CD14-positive monocyte (primary cell): ENCODE measurements around the gene EGFLAM. TPM values are rescaled to one million over a fixed set of nuclear protein-coding genes. Genes with fewer than 3 reads are reported as not detected.

Experiments
- DNase-seq, 3 donors: peaks; one replicate each; pipeline ENCODE4 v3.0.0-alpha.2; 2011 to 2022
- H2AFZ ChIP-seq: 2 replicates; pipeline ENCODE4 v1.6.0; 2012; ENCODE audit warnings: mild to moderate bottlenecking, low read depth, low read length, inconsistent platforms; ENCODE audit not compliant: insufficient read depth, poor library complexity, severe bottlenecking
- H3K27ac ChIP-seq, 2 donors: 1 replicate in 1 of 2; 2 replicates in 1 of 2; pipeline ENCODE4 v1.5.1; 2012 to 2013; ENCODE audit warnings: low read length in 2 of 2, control low read depth in 1 of 2, inconsistent platforms in 1 of 2, low read depth in 1 of 2, mild to moderate bottlenecking in 1 of 2
- H3K27me3 ChIP-seq, 2 donors: one replicate each; pipeline versions ENCODE4 v1.6.0 to v1.6.1; 2011 to 2013; ENCODE audit warnings: low read length in 2 of 2; ENCODE audit not compliant: control insufficient read depth in 2 of 2, insufficient read depth in 2 of 2
- H3K36me3 ChIP-seq, 2 donors: replicated peaks in 1 of 2; 1 replicate in 1 of 2; 2 replicates in 1 of 2; pipeline versions ENCODE4 v1.5.1 to v1.6.1; 2012 to 2013; ENCODE audit warnings: low read length in 2 of 2, control low read depth in 1 of 2, inconsistent platforms in 1 of 2, mild to moderate bottlenecking in 1 of 2; ENCODE audit not compliant: insufficient read depth in 2 of 2, control insufficient read depth in 1 of 2
- H3K4me1 ChIP-seq, 2 donors: 1 replicate in 1 of 2; 2 replicates in 1 of 2; pipeline versions ENCODE4 v1.5.1 to v1.6.1; 2012 to 2013; ENCODE audit warnings: low read length in 2 of 2, control low read depth in 1 of 2, inconsistent platforms in 1 of 2, mild to moderate bottlenecking in 1 of 2, moderate library complexity in 1 of 2; ENCODE audit not compliant: insufficient read depth in 2 of 2, control insufficient read depth in 1 of 2
- H3K4me2 ChIP-seq: replicated peaks from 2 replicates; pipeline ENCODE3; 2012; ENCODE audit warnings: low read length, moderate library complexity, mild to moderate bottlenecking; ENCODE audit not compliant: poor library complexity, severe bottlenecking; ENCODE audit errors: extremely low read depth
- H3K4me3 ChIP-seq, 3 experiments: fragments of 200-600 bp in 1 of 3; sonication (generic) in 1 of 3; replicated peaks in 1 of 3; 1 replicate in 2 of 3; 2 replicates in 1 of 3; pipeline ENCODE4 v1.5.1; 2011 to 2013; ENCODE audit warnings: low read length in 3 of 3, mild to moderate bottlenecking in 3 of 3, control low read depth in 2 of 3, low read depth in 2 of 3, inconsistent platforms in 1 of 3, moderate library complexity in 1 of 3
- H3K79me2 ChIP-seq: 2 replicates; pipeline ENCODE4 v1.6.0; 2012; ENCODE audit warnings: mild to moderate bottlenecking, control low read depth, inconsistent platforms, low read length, moderate library complexity; ENCODE audit not compliant: insufficient read depth
- H3K9ac ChIP-seq: 2 replicates; pipeline ENCODE4 v1.6.0; 2017; ENCODE audit warnings: low read length, mild to moderate bottlenecking; ENCODE audit not compliant: insufficient read depth, poor library complexity, severe bottlenecking
- H3K9me3 ChIP-seq, 2 donors: replicated peaks in 1 of 2; 1 replicate in 1 of 2; 2 replicates in 1 of 2; pipeline versions ENCODE4 v1.5.1 to v1.6.1; 2012 to 2013; ENCODE audit warnings: low read length in 2 of 2, control low read depth in 1 of 2; ENCODE audit not compliant: control insufficient read depth in 1 of 2, insufficient read depth in 1 of 2
- H4K20me1 ChIP-seq: 2 replicates; pipeline ENCODE4 v1.6.0; 2012; ENCODE audit warnings: mild to moderate bottlenecking, low read length, control low read depth, moderate library complexity; ENCODE audit not compliant: insufficient read depth
- H3K27ac Mint-ChIP-seq, 7 donors: one replicate each; pipeline ENCODE4 v1.8.0; 2020; ENCODE audit warnings: mild to moderate bottlenecking in 7 of 7, mixed read lengths in 7 of 7, moderate library complexity in 6 of 7, inconsistent platforms in 2 of 7
- H3K27me3 Mint-ChIP-seq, 3 donors: one replicate each; pipeline ENCODE4 v1.8.0; 2021 to 2022; ENCODE audit warnings: low read depth in 3 of 3, mild to moderate bottlenecking in 3 of 3, mixed read lengths in 3 of 3, moderate library complexity in 3 of 3, inconsistent platforms in 1 of 3
- H3K36me3 Mint-ChIP-seq, 2 donors: one replicate each; pipeline ENCODE4 v1.8.0; 2020; ENCODE audit warnings: mixed read lengths in 2 of 2, inconsistent platforms in 1 of 2, mild to moderate bottlenecking in 1 of 2
- H3K4me1 Mint-ChIP-seq: one replicate; pipeline ENCODE4 v1.8.0; 2020; ENCODE audit warnings: mild to moderate bottlenecking, mixed read lengths
- H3K4me3 Mint-ChIP-seq, 2 donors: one replicate each; pipeline ENCODE4 v1.8.0; 2020; ENCODE audit warnings: mild to moderate bottlenecking in 2 of 2, mixed read lengths in 2 of 2, moderate library complexity in 1 of 2
- H3K9me3 Mint-ChIP-seq, 7 donors: one replicate each; pipeline ENCODE4 v1.8.0; 2020 to 2022; ENCODE audit warnings: mixed read lengths in 7 of 7, mild to moderate bottlenecking in 6 of 7, moderate library complexity in 6 of 7, inconsistent platforms in 2 of 7
- CTCF ChIP-seq: fragments of 200-600 bp; IDR thresholded peaks from one replicate; pipeline ENCODE4 v1.8.0; 2022; ENCODE audit warnings: antibody characterized with exemption, mild to moderate bottlenecking
- WGBS: methylation state at CpG from one replicate; pipeline ENCODE4 v1.1.5; 2013; ENCODE audit warnings: missing lambda C conversion rate; ENCODE audit not compliant: insufficient coverage; 5-methylcytosine and 5-hydroxymethylcytosine counted together
- intact Hi-C, 2 donors: fragments of 100-400 bp; cut with micrococcal nuclease; formaldehyde crosslinking; loops; one replicate each; pipeline versions ENCODE4 v1.15.0 to v1.15.1; 2023
- polyA plus RNA-seq, 3 donors: library from polyadenylated mRNA; depleted of rRNA in 1 of 3; unstranded in 2 of 3; stranded (reverse) in 1 of 3; fragments of 300-500 nt in 2 of 3; fragments of >200 nt in 1 of 3; fragmentation: Illumina TruSeq in 2 of 3; gene quantifications; 1 replicate in 2 of 3; 2 replicates in 1 of 3; pipeline ENCODE4 v1.2.3, GENCODE V29; 2012 to 2021

The EGFLAM gene
- polyA plus RNA-seq, 3 donors = not detected

- Histone ChIP-seq H3K9me3 (no peaks in the 10 kb centered on the region), H2AFZ (no peak overlapping the region), H3K4me2 (no peak overlapping the region), H3K36me3 (no peaks in the 10 kb centered on the region), H3K9ac (no peak overlapping the region), H3K4me3 (no peak overlapping the region), H3K4me1 (no peaks in the 10 kb centered on the region), H3K27ac (no peak overlapping the region), H3K79me2 (no peaks in the 10 kb centered on the region), H4K20me1 (no peaks in the 10 kb centered on the region), H3K27me3 (peaks cover 81 to 96% of the 10 kb centered on the region in 2 donors)
- no CpG with 5 or more reads among the region's 1 CpG for WGBS
- TF ChIP-seq CTCF = no peak
- H3K4me1 Mint-ChIP-seq = no peaks in the 10 kb centered on the region
- peaks cover 0 to 4% (median 0%) of the 10 kb centered on the region in 7 donors for H3K9me3 Mint-ChIP-seq
- H3K27ac Mint-ChIP-seq = no peak overlapping the region
- no peak for DNase-seq
- H3K36me3 Mint-ChIP-seq = no peaks in the 10 kb centered on the region
- intact Hi-C loops = no loop called here
- H3K4me3 Mint-ChIP-seq = peak overlapping the region in 1 of 2 donors; percentile 8
- H3K27me3 Mint-ChIP-seq = peaks cover 78 to 94% (median 85%) of the 10 kb centered on the region in 3 donors
Observed at GRCh38 chr5:38431242-38431853, 173.0 kb downstream of the EGFLAM start.

GRCh38 chr5:38433160-38433861 is 175.0 kb downstream of the EGFLAM start:
- no peak for TF ChIP-seq CTCF
- Histone ChIP-seq H3K27me3 (peaks cover 80 to 95% of the 10 kb centered on the region in 2 donors), H3K9ac (no peak overlapping the region), H3K4me2 (no peak overlapping the region), H3K4me1 (no peaks in the 10 kb centered on the region), H3K9me3 (peaks cover 1 to 2% of the 10 kb centered on the region in 2 donors), H3K79me2 (no peaks in the 10 kb centered on the region), H4K20me1 (no peaks in the 10 kb centered on the region), H2AFZ (no peak overlapping the region), H3K4me3 (no peak overlapping the region), H3K27ac (no peak overlapping the region), H3K36me3 (no peaks in the 10 kb centered on the region)
- H3K9me3 Mint-ChIP-seq = peaks cover 0 to 10% (median 1%) of the 10 kb centered on the region in 7 donors
- H3K27me3 Mint-ChIP-seq = peaks cover 81 to 97% (median 88%) of the 10 kb centered on the region in 3 donors
- H3K27ac Mint-ChIP-seq = no peak overlapping the region
- WGBS = 37% methylated on average over 2 of the region's 6 CpGs
- no peak for DNase-seq
- no peaks in the 10 kb centered on the region for H3K4me1 Mint-ChIP-seq
- intact Hi-C loops = no loop called here
- H3K4me3 Mint-ChIP-seq = peak overlapping the region in 1 of 2 donors; percentile 57
- no peaks in the 10 kb centered on the region for H3K36me3 Mint-ChIP-seq
